Liver (tissue), 9 donors: ENCODE measurements around the gene TMPRSS2. TPM values are rescaled to one million over a fixed set of nuclear protein-coding genes. Genes with fewer than 3 reads are reported as not detected.

ENCODE experiments used
- DNase-seq: peaks from one replicate; pipeline ENCODE4 v3.0.0-alpha.2; 2017; ENCODE audit warnings: low spot score
- H3K27ac ChIP-seq, 2 donors: one replicate each; pipeline ENCODE4 v1.7.0; 2013; ENCODE audit warnings: inconsistent platforms in 2 of 2, low read length in 2 of 2, control low read depth in 1 of 2, low read depth in 1 of 2, mild to moderate bottlenecking in 1 of 2
- H3K27me3 ChIP-seq, 4 donors: one replicate each; pipeline versions ENCODE4 v1.6.1 to v1.7.0; 2013; ENCODE audit warnings: low read length in 3 of 4, inconsistent platforms in 1 of 4, mild to moderate bottlenecking in 1 of 4, moderate library complexity in 1 of 4; ENCODE audit not compliant: control insufficient read depth in 4 of 4, insufficient read depth in 4 of 4
- H3K36me3 ChIP-seq, 4 donors: one replicate each; pipeline versions ENCODE4 v1.6.1 to v1.7.0; 2013; ENCODE audit warnings: low read length in 3 of 4, mild to moderate bottlenecking in 3 of 4, low read depth in 1 of 4, moderate library complexity in 1 of 4; ENCODE audit not compliant: control insufficient read depth in 4 of 4, insufficient read depth in 3 of 4
- H3K4me1 ChIP-seq, 4 donors: one replicate each; pipeline versions ENCODE4 v1.6.1 to v1.7.0; 2013; ENCODE audit warnings: low read length in 3 of 4, mild to moderate bottlenecking in 3 of 4, moderate library complexity in 1 of 4; ENCODE audit not compliant: control insufficient read depth in 4 of 4, insufficient read depth in 4 of 4
- H3K4me3 ChIP-seq, 3 donors: one replicate each; pipeline versions ENCODE4 v1.6.1 to v1.7.0; 2013; ENCODE audit warnings: low read length in 3 of 3, control low read depth in 1 of 3, low read depth in 1 of 3, mild to moderate bottlenecking in 1 of 3
- H3K9ac ChIP-seq, 2 donors: one replicate each; pipeline ENCODE4 v1.7.0; 2013; ENCODE audit warnings: low read length in 2 of 2, mild to moderate bottlenecking in 2 of 2, moderate library complexity in 2 of 2, control low read depth in 1 of 2, low read depth in 1 of 2
- H3K9me3 ChIP-seq, 4 donors: one replicate each; pipeline versions ENCODE4 v1.6.1 to v1.7.0; 2013; ENCODE audit warnings: low read length in 3 of 4; ENCODE audit not compliant: control insufficient read depth in 4 of 4
- EGR1 ChIP-seq, 2 donors: IDR thresholded peaks; 2 replicates each; pipeline ENCODE4 v1.6.1; 2016 to 2018; ENCODE audit warnings: antibody characterized with exemption in 2 of 2, low read depth in 2 of 2
- FOXA1 ChIP-seq: IDR thresholded peaks from 2 replicates; pipeline ENCODE4 v1.6.1; 2016; ENCODE audit warnings: antibody characterized with exemption
- FOXA2 ChIP-seq: IDR thresholded peaks from 2 replicates; pipeline ENCODE4 v1.6.1; 2016; ENCODE audit warnings: antibody characterized with exemption
- GABPA ChIP-seq, 2 donors: IDR thresholded peaks in 1 of 2; conservative IDR thresholded peaks in 1 of 2; 2 replicates each; pipeline ENCODE4 v1.6.1; 2016; ENCODE audit warnings: antibody characterized with exemption in 2 of 2, mild to moderate bottlenecking in 1 of 2, moderate library complexity in 1 of 2
- HNF4A ChIP-seq, 2 donors: conservative IDR thresholded peaks; 2 replicates each; pipeline ENCODE4 v1.6.1; 2016; ENCODE audit warnings: antibody characterized with exemption in 2 of 2, mild to moderate bottlenecking in 2 of 2
- JUND ChIP-seq, 2 donors: IDR thresholded peaks; 2 replicates each; pipeline ENCODE4 v1.6.1; 2016; ENCODE audit warnings: antibody characterized with exemption in 2 of 2
- NR2F2 ChIP-seq: IDR thresholded peaks from 2 replicates; pipeline ENCODE4 v1.6.1; 2016; ENCODE audit warnings: antibody characterized with exemption
- RAD21 ChIP-seq, 2 donors: IDR thresholded peaks; 2 replicates each; pipeline ENCODE4 v1.6.1; 2016; ENCODE audit warnings: antibody characterized with exemption in 2 of 2, mild to moderate bottlenecking in 2 of 2
- SP1 ChIP-seq: IDR thresholded peaks from 2 replicates; pipeline ENCODE4 v1.6.1; 2018; ENCODE audit warnings: antibody characterized with exemption, mild to moderate bottlenecking
- TAF1 ChIP-seq: conservative IDR thresholded peaks from 2 replicates; pipeline ENCODE4 v1.6.1; 2016; ENCODE audit warnings: antibody characterized with exemption, mild to moderate bottlenecking
- YY1 ChIP-seq: IDR thresholded peaks from 2 replicates; pipeline ENCODE4 v1.6.1; 2016; ENCODE audit warnings: antibody characterized with exemption, mild to moderate bottlenecking
- WGBS: extraction: QIAGEN DNeasy Blood & Tissue Kit; methylation state at CpG from one replicate; pipeline ENCODE4 v1.1.7; 2013; 5-methylcytosine and 5-hydroxymethylcytosine counted together
- polyA plus RNA-seq, 2 donors: library from polyadenylated mRNA; stranded (reverse) in 1 of 2; unstranded in 1 of 2; fragments of 200-250 nt in 1 of 2; fragments of >200 nt in 1 of 2; fragmentation: Nextera tagmentation in 1 of 2; extraction: Ambion mirVana in 1 of 2; gene quantifications; one replicate each; pipeline versions ENCODE4 v1.2.1 to v1.2.3, GENCODE V29; 2013 to 2015
- total RNA-seq, 2 donors: library from RNA; depleted of rRNA; stranded (reverse); fragments of >200 nt; gene quantifications; one replicate each; pipeline ENCODE4 v1.2.3, GENCODE V29; 2014
- TF ChIP-seq, protein P1 (sequence below): IDR thresholded peaks from 2 replicates; pipeline ENCODE4 v1.6.1; 2016; ENCODE audit warnings: antibody characterized with exemption, mild to moderate bottlenecking
- TF ChIP-seq, protein P2 (sequence below): IDR thresholded peaks from 2 replicates; pipeline ENCODE4 v1.6.1; 2016; ENCODE audit warnings: antibody characterized with exemption
- TF ChIP-seq, protein P3 (sequence below): IDR thresholded peaks from 2 replicates; pipeline ENCODE4 v1.6.1; 2016; ENCODE audit warnings: antibody characterized with exemption
- donor health status: healthy.
- donor health status: healthy.
- donor health status: healthy.
- donor health status: healthy.
- donor health status: healthy.

The TMPRSS2 gene
- total and polyA plus RNA-seq, 4 donors: 0.14 to 32.0 (median 11.4) TPM

DNA sequence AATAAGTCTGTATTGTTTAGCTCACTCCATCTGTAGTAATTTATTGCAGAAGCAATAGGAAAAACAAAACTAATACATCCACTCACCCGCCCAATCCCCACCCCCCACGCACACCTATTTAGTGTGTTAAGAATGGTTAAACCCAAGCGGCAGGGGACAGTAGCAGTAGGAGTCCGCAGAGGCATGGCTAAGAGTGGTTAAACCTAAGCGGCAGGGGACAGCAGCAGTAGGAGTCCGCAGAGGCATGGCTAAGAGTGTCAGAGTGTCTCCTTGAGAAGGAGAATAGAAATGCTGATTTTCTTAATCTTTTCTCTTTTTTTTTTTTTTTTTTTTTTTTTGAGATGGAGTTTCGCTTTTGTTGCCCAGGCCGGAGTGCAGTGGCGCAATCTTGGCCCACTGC lies 34.8 kb upstream of the TMPRSS2 start:
- no peak overlapping the region for H3K9ac ChIP-seq
- no peak overlapping the region for H3K27ac ChIP-seq
- TF ChIP-seq, protein P1, sequence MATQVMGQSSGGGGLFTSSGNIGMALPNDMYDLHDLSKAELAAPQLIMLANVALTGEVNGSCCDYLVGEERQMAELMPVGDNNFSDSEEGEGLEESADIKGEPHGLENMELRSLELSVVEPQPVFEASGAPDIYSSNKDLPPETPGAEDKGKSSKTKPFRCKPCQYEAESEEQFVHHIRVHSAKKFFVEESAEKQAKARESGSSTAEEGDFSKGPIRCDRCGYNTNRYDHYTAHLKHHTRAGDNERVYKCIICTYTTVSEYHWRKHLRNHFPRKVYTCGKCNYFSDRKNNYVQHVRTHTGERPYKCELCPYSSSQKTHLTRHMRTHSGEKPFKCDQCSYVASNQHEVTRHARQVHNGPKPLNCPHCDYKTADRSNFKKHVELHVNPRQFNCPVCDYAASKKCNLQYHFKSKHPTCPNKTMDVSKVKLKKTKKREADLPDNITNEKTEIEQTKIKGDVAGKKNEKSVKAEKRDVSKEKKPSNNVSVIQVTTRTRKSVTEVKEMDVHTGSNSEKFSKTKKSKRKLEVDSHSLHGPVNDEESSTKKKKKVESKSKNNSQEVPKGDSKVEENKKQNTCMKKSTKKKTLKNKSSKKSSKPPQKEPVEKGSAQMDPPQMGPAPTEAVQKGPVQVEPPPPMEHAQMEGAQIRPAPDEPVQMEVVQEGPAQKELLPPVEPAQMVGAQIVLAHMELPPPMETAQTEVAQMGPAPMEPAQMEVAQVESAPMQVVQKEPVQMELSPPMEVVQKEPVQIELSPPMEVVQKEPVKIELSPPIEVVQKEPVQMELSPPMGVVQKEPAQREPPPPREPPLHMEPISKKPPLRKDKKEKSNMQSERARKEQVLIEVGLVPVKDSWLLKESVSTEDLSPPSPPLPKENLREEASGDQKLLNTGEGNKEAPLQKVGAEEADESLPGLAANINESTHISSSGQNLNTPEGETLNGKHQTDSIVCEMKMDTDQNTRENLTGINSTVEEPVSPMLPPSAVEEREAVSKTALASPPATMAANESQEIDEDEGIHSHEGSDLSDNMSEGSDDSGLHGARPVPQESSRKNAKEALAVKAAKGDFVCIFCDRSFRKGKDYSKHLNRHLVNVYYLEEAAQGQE: no peak
- TF ChIP-seq TAF1 (no peak), NR2F2 (no peak)
- no peaks in the 10 kb centered on the region for H3K9me3 ChIP-seq
- DNase-seq: no peak
- no peaks in the 10 kb centered on the region for H3K4me1 ChIP-seq
- H3K4me3 ChIP-seq: no peak overlapping the region
- H3K27me3 ChIP-seq: no peaks in the 10 kb centered on the region
- 94% methylated on average over 9 of the region's 9 CpGs for WGBS
- no peaks in the 10 kb centered on the region for H3K36me3 ChIP-seq

DNA sequence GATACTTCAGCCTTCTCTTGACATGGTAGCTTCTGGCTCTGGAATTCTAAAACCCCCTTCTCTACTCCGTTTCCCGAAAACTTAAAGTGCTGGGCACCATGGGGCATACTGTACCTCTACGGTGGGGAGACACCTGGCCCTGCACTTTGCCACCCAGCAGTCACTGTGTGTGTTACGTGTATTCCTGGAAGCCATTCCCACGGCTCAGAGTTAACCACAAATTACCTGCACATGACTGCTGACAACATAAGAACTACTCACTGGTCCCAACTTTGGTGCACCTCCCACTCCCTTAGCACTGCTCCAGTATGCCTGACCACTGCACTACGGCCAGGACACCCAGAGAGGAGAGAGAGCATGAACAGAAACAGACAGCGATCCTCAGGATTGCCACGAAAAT lies 29.4 kb upstream of the TMPRSS2 start:
- no peaks in the 10 kb centered on the region for H3K36me3 ChIP-seq
- H3K4me3 ChIP-seq: no peak overlapping the region
- no peaks in the 10 kb centered on the region for H3K27me3 ChIP-seq
- TF ChIP-seq, protein P2, sequence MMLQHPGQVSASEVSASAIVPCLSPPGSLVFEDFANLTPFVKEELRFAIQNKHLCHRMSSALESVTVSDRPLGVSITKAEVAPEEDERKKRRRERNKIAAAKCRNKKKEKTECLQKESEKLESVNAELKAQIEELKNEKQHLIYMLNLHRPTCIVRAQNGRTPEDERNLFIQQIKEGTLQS: no peak
- TF ChIP-seq HNF4A (conservative IDR thresholded peaks at IDR 0.05) (no peak), YY1 (no peak), TAF1 (no peak), FOXA2 (no peak), RAD21 (IDR thresholded peaks at IDR 0.05) (no peak)
- DNase-seq: no peak
- no peaks in the 10 kb centered on the region for H3K9me3 ChIP-seq
- 91% methylated on average over 8 of the region's 8 CpGs for WGBS
- no peaks in the 10 kb centered on the region for H3K4me1 ChIP-seq
- no peak overlapping the region for H3K27ac ChIP-seq
- no peak overlapping the region for H3K9ac ChIP-seq

DNA sequence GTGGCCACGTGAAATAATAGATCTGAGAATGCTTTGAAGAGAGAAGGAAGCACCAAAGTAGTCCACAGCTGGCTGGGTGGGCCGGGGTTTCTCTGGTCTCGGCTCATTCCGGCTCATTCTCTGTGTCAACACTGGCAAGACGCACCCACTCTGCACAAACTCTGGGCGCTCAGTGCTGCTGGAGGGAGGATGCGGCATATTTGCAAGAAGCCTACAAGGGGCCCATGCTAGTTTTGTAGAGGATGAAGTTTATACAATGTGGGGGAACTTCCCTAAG lies 28.8 kb upstream of the TMPRSS2 start:
- Histone ChIP-seq H3K4me3 (no peak overlapping the region), H3K9ac (no peak overlapping the region), H3K36me3 (no peaks in the 10 kb centered on the region), H3K27me3 (no peaks in the 10 kb centered on the region), H3K9me3 (no peaks in the 10 kb centered on the region), H3K4me1 (no peaks in the 10 kb centered on the region), H3K27ac (no peak overlapping the region)
- WGBS: 74% methylated on average over 7 of the region's 7 CpGs
- no peak for DNase-seq
- no peak for TF ChIP-seq JUND (IDR thresholded peaks at IDR 0.05)
- TF ChIP-seq FOXA1: no peak
- no peak for TF ChIP-seq NR2F2
- TF ChIP-seq, protein P3, sequence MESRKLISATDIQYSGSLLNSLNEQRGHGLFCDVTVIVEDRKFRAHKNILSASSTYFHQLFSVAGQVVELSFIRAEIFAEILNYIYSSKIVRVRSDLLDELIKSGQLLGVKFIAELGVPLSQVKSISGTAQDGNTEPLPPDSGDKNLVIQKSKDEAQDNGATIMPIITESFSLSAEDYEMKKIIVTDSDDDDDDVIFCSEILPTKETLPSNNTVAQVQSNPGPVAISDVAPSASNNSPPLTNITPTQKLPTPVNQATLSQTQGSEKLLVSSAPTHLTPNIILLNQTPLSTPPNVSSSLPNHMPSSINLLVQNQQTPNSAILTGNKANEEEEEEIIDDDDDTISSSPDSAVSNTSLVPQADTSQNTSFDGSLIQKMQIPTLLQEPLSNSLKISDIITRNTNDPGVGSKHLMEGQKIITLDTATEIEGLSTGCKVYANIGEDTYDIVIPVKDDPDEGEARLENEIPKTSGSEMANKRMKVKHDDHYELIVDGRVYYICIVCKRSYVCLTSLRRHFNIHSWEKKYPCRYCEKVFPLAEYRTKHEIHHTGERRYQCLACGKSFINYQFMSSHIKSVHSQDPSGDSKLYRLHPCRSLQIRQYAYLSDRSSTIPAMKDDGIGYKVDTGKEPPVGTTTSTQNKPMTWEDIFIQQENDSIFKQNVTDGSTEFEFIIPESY: no peak
- TF ChIP-seq GABPA (IDR thresholded peaks at IDR 0.05 in 1 of 2, conservative IDR thresholded peaks at IDR 0.05 in 1 of 2): no peak
- no peak for TF ChIP-seq EGR1 (IDR thresholded peaks at IDR 0.05; ENCODE audit: low read depth in 2 of 2)
- TF ChIP-seq FOXA2: no peak
- TF ChIP-seq SP1: no peak
